Liver (tissue), 9 donors: ENCODE measurements around the gene HMGN5. TPM values are rescaled to one million over a fixed set of nuclear protein-coding genes. Genes with fewer than 3 reads are reported as not detected.
A peak's percentile ranks its signal among the peaks of the same experiment; 100 is the strongest.

Source experiments
- DNase-seq: peaks from one replicate; pipeline ENCODE4 v3.0.0-alpha.2; 2017; ENCODE audit warnings: low spot score
- H3K27ac ChIP-seq, 2 donors: one replicate each; pipeline ENCODE4 v1.7.0; 2013; ENCODE audit warnings: inconsistent platforms in 2 of 2, low read length in 2 of 2, control low read depth in 1 of 2, low read depth in 1 of 2, mild to moderate bottlenecking in 1 of 2
- H3K27me3 ChIP-seq, 4 donors: one replicate each; pipeline versions ENCODE4 v1.6.1 to v1.7.0; 2013; ENCODE audit warnings: low read length in 3 of 4, inconsistent platforms in 1 of 4, mild to moderate bottlenecking in 1 of 4, moderate library complexity in 1 of 4; ENCODE audit not compliant: control insufficient read depth in 4 of 4, insufficient read depth in 4 of 4
- H3K36me3 ChIP-seq, 4 donors: one replicate each; pipeline versions ENCODE4 v1.6.1 to v1.7.0; 2013; ENCODE audit warnings: low read length in 3 of 4, mild to moderate bottlenecking in 3 of 4, low read depth in 1 of 4, moderate library complexity in 1 of 4; ENCODE audit not compliant: control insufficient read depth in 4 of 4, insufficient read depth in 3 of 4
- H3K4me1 ChIP-seq, 4 donors: one replicate each; pipeline versions ENCODE4 v1.6.1 to v1.7.0; 2013; ENCODE audit warnings: low read length in 3 of 4, mild to moderate bottlenecking in 3 of 4, moderate library complexity in 1 of 4; ENCODE audit not compliant: control insufficient read depth in 4 of 4, insufficient read depth in 4 of 4
- H3K4me3 ChIP-seq, 3 donors: one replicate each; pipeline versions ENCODE4 v1.6.1 to v1.7.0; 2013; ENCODE audit warnings: low read length in 3 of 3, control low read depth in 1 of 3, low read depth in 1 of 3, mild to moderate bottlenecking in 1 of 3
- H3K9ac ChIP-seq, 2 donors: one replicate each; pipeline ENCODE4 v1.7.0; 2013; ENCODE audit warnings: low read length in 2 of 2, mild to moderate bottlenecking in 2 of 2, moderate library complexity in 2 of 2, control low read depth in 1 of 2, low read depth in 1 of 2
- H3K9me3 ChIP-seq, 4 donors: one replicate each; pipeline versions ENCODE4 v1.6.1 to v1.7.0; 2013; ENCODE audit warnings: low read length in 3 of 4; ENCODE audit not compliant: control insufficient read depth in 4 of 4
- EGR1 ChIP-seq, 2 donors: IDR thresholded peaks; 2 replicates each; pipeline ENCODE4 v1.6.1; 2016 to 2018; ENCODE audit warnings: antibody characterized with exemption in 2 of 2, low read depth in 2 of 2
- FOXA1 ChIP-seq: IDR thresholded peaks from 2 replicates; pipeline ENCODE4 v1.6.1; 2016; ENCODE audit warnings: antibody characterized with exemption
- FOXA2 ChIP-seq: IDR thresholded peaks from 2 replicates; pipeline ENCODE4 v1.6.1; 2016; ENCODE audit warnings: antibody characterized with exemption
- GABPA ChIP-seq, 2 donors: IDR thresholded peaks in 1 of 2; conservative IDR thresholded peaks in 1 of 2; 2 replicates each; pipeline ENCODE4 v1.6.1; 2016; ENCODE audit warnings: antibody characterized with exemption in 2 of 2, mild to moderate bottlenecking in 1 of 2, moderate library complexity in 1 of 2
- HNF4A ChIP-seq, 2 donors: conservative IDR thresholded peaks; 2 replicates each; pipeline ENCODE4 v1.6.1; 2016; ENCODE audit warnings: antibody characterized with exemption in 2 of 2, mild to moderate bottlenecking in 2 of 2
- HNF4G ChIP-seq: IDR thresholded peaks from 2 replicates; pipeline ENCODE4 v1.6.1; 2016; ENCODE audit warnings: antibody characterized with exemption
- JUND ChIP-seq, 2 donors: IDR thresholded peaks; 2 replicates each; pipeline ENCODE4 v1.6.1; 2016; ENCODE audit warnings: antibody characterized with exemption in 2 of 2
- RAD21 ChIP-seq, 2 donors: IDR thresholded peaks; 2 replicates each; pipeline ENCODE4 v1.6.1; 2016; ENCODE audit warnings: antibody characterized with exemption in 2 of 2, mild to moderate bottlenecking in 2 of 2
- RXRA ChIP-seq, 2 donors: IDR thresholded peaks; 2 replicates each; pipeline ENCODE4 v1.6.1; 2017 to 2018; ENCODE audit warnings: antibody characterized with exemption in 2 of 2, mild to moderate bottlenecking in 1 of 2
- SP1 ChIP-seq: IDR thresholded peaks from 2 replicates; pipeline ENCODE4 v1.6.1; 2018; ENCODE audit warnings: antibody characterized with exemption, mild to moderate bottlenecking
- TAF1 ChIP-seq: conservative IDR thresholded peaks from 2 replicates; pipeline ENCODE4 v1.6.1; 2016; ENCODE audit warnings: antibody characterized with exemption, mild to moderate bottlenecking
- YY1 ChIP-seq: IDR thresholded peaks from 2 replicates; pipeline ENCODE4 v1.6.1; 2016; ENCODE audit warnings: antibody characterized with exemption, mild to moderate bottlenecking
- ZBTB33 ChIP-seq: IDR thresholded peaks from 2 replicates; pipeline ENCODE4 v1.6.1; 2016; ENCODE audit warnings: antibody characterized with exemption
- WGBS: extraction: QIAGEN DNeasy Blood & Tissue Kit; methylation state at CpG from one replicate; pipeline ENCODE4 v1.1.7; 2013; 5-methylcytosine and 5-hydroxymethylcytosine counted together
- polyA plus RNA-seq, 2 donors: library from polyadenylated mRNA; stranded (reverse) in 1 of 2; unstranded in 1 of 2; fragments of 200-250 nt in 1 of 2; fragments of >200 nt in 1 of 2; fragmentation: Nextera tagmentation in 1 of 2; extraction: Ambion mirVana in 1 of 2; gene quantifications; one replicate each; pipeline versions ENCODE4 v1.2.1 to v1.2.3, GENCODE V29; 2013 to 2015
- total RNA-seq, 2 donors: library from RNA; depleted of rRNA; stranded (reverse); fragments of >200 nt; gene quantifications; one replicate each; pipeline ENCODE4 v1.2.3, GENCODE V29; 2014
- TF ChIP-seq, protein P1 (sequence below): IDR thresholded peaks from 2 replicates; pipeline ENCODE4 v1.6.1; 2016; ENCODE audit warnings: antibody characterized with exemption, mild to moderate bottlenecking
- TF ChIP-seq, protein P2 (sequence below): IDR thresholded peaks from 2 replicates; pipeline ENCODE4 v1.6.1; 2016; ENCODE audit warnings: antibody characterized with exemption
- TF ChIP-seq, protein P3 (sequence below): IDR thresholded peaks from 2 replicates; pipeline ENCODE4 v1.6.1; 2016; ENCODE audit warnings: antibody characterized with exemption
- TF ChIP-seq, protein P4 (sequence below): fragments of 150-350 bp; IDR thresholded peaks from 2 replicates; pipeline ENCODE4 v1.5.1; 2017; ENCODE audit warnings: improper control_type of control experiment, low read depth, low read length; ENCODE audit not compliant: missing input control
- donor health status: healthy.
- donor health status: healthy.
- donor health status: healthy.
- donor health status: healthy.
- donor health status: healthy.

Gene HMGN5
- total and polyA plus RNA-seq, 4 donors, result 2.0 to 10.5 (median 5.5) TPM

- H3K4me3 ChIP-seq, result peak overlapping the region; percentile 65 to 73 (median 68)
- H3K36me3 ChIP-seq, result no peaks in the 10 kb centered on the region
- peaks cover 0 to 11% (median 4%) of the 10 kb centered on the region in 4 donors for H3K4me1 ChIP-seq
- DNase-seq, result peak; percentile 42
- WGBS, result under 1% methylated on average over 12 of the region's 12 CpGs
- TF ChIP-seq HNF4A (conservative IDR thresholded peaks at IDR 0.05) (peak in 1 of 2 donors; percentile 19), JUND (IDR thresholded peaks at IDR 0.05) (no peak), RAD21 (IDR thresholded peaks at IDR 0.05) (peak; percentile 40 to 51), YY1 (peak; percentile 5), ZBTB33 (no peak), RXRA (IDR thresholded peaks at IDR 0.05) (no peak), SP1 (no peak), GABPA (IDR thresholded peaks at IDR 0.05 in 1 of 2, conservative IDR thresholded peaks at IDR 0.05 in 1 of 2) (no peak), FOXA2 (no peak)
- TF ChIP-seq, protein P1, sequence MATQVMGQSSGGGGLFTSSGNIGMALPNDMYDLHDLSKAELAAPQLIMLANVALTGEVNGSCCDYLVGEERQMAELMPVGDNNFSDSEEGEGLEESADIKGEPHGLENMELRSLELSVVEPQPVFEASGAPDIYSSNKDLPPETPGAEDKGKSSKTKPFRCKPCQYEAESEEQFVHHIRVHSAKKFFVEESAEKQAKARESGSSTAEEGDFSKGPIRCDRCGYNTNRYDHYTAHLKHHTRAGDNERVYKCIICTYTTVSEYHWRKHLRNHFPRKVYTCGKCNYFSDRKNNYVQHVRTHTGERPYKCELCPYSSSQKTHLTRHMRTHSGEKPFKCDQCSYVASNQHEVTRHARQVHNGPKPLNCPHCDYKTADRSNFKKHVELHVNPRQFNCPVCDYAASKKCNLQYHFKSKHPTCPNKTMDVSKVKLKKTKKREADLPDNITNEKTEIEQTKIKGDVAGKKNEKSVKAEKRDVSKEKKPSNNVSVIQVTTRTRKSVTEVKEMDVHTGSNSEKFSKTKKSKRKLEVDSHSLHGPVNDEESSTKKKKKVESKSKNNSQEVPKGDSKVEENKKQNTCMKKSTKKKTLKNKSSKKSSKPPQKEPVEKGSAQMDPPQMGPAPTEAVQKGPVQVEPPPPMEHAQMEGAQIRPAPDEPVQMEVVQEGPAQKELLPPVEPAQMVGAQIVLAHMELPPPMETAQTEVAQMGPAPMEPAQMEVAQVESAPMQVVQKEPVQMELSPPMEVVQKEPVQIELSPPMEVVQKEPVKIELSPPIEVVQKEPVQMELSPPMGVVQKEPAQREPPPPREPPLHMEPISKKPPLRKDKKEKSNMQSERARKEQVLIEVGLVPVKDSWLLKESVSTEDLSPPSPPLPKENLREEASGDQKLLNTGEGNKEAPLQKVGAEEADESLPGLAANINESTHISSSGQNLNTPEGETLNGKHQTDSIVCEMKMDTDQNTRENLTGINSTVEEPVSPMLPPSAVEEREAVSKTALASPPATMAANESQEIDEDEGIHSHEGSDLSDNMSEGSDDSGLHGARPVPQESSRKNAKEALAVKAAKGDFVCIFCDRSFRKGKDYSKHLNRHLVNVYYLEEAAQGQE, result no peak
- TF ChIP-seq, protein P2, sequence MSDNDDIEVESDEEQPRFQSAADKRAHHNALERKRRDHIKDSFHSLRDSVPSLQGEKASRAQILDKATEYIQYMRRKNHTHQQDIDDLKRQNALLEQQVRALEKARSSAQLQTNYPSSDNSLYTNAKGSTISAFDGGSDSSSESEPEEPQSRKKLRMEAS, result no peak
- TF ChIP-seq, protein P3, sequence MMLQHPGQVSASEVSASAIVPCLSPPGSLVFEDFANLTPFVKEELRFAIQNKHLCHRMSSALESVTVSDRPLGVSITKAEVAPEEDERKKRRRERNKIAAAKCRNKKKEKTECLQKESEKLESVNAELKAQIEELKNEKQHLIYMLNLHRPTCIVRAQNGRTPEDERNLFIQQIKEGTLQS, result no peak
- TF ChIP-seq, protein P4, sequence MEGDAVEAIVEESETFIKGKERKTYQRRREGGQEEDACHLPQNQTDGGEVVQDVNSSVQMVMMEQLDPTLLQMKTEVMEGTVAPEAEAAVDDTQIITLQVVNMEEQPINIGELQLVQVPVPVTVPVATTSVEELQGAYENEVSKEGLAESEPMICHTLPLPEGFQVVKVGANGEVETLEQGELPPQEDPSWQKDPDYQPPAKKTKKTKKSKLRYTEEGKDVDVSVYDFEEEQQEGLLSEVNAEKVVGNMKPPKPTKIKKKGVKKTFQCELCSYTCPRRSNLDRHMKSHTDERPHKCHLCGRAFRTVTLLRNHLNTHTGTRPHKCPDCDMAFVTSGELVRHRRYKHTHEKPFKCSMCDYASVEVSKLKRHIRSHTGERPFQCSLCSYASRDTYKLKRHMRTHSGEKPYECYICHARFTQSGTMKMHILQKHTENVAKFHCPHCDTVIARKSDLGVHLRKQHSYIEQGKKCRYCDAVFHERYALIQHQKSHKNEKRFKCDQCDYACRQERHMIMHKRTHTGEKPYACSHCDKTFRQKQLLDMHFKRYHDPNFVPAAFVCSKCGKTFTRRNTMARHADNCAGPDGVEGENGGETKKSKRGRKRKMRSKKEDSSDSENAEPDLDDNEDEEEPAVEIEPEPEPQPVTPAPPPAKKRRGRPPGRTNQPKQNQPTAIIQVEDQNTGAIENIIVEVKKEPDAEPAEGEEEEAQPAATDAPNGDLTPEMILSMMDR, result peak; percentile 48
- H3K9me3 ChIP-seq, result no peaks in the 10 kb centered on the region
- H3K27me3 ChIP-seq, result peaks cover 0 to 3% (median 0%) of the 10 kb centered on the region in 4 donors
- peak overlapping the region; percentile 40 to 72 for H3K9ac ChIP-seq
- peak overlapping the region; percentile 71 to 86 for H3K27ac ChIP-seq
Observed at GRCh38 chrX:81120936-81121371, 80.8 kb downstream of the HMGN5 start.

GRCh38 chrX:81120258-81120935 lies 81.3 kb downstream of the HMGN5 start:
- DNase-seq, result no peak
- peaks cover 0 to 3% (median 0%) of the 10 kb centered on the region in 4 donors for H3K27me3 ChIP-seq
- peaks cover 0 to 11% (median 4%) of the 10 kb centered on the region in 4 donors for H3K4me1 ChIP-seq
- H3K27ac ChIP-seq, result peak overlapping the region in 1 of 2 donors; percentile 86
- under 1% methylated on average over 17 of the region's 17 CpGs for WGBS
- H3K9me3 ChIP-seq, result no peaks in the 10 kb centered on the region
- no peaks in the 10 kb centered on the region for H3K36me3 ChIP-seq
- peak overlapping the region; percentile 8 to 40 for H3K9ac ChIP-seq
- peak overlapping the region in 2 of 3 donors; percentile 68 to 73 for H3K4me3 ChIP-seq
- TF ChIP-seq HNF4G (no peak), TAF1 (no peak), RAD21 (IDR thresholded peaks at IDR 0.05) (no peak), HNF4A (conservative IDR thresholded peaks at IDR 0.05) (no peak), EGR1 (IDR thresholded peaks at IDR 0.05; ENCODE audit: low read depth in 2 of 2) (no peak), SP1 (no peak), FOXA1 (no peak)
- TF ChIP-seq, protein P1, result no peak
- TF ChIP-seq, protein P4, result no peak
